Measurements from ENCODE around the gene MRPL14.

GRCh38 chr6:44078219-44078826 is 48.9 kb downstream of the MRPL14 start:
- TF ChIP-seq POLR2A (IDR thresholded peaks at IDR 0.05) (no peak), CTCF (IDR thresholded peaks at IDR 0.05) (no peak)
